ENCODE measurements around the gene PACSIN1.

The PACSIN1 gene

DNA sequence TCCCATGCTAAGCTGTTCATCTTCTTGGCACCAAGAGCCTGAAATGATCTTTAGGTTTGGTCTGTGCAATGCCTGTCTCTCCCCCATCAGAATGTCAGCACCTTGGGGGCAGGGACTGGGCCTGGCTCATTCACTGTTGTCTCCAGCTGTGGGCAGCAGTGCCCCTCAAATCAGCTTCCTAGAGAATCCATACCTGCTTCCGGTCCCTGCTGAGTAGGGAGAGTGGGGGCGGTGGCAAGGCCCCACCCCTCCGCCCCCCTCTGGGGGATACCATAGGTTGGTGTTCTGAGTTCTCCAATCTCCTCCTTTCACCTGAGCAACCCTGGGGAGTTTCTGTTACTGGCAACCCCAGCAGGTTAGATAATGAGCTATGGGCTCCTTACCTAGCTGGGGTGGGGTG is 109.5 kb downstream of the PACSIN1 start:
- DNase-seq (ENCODE audit: insufficient read length, low spot score) (no peak), FAIRE-seq (no peak)

DNA sequence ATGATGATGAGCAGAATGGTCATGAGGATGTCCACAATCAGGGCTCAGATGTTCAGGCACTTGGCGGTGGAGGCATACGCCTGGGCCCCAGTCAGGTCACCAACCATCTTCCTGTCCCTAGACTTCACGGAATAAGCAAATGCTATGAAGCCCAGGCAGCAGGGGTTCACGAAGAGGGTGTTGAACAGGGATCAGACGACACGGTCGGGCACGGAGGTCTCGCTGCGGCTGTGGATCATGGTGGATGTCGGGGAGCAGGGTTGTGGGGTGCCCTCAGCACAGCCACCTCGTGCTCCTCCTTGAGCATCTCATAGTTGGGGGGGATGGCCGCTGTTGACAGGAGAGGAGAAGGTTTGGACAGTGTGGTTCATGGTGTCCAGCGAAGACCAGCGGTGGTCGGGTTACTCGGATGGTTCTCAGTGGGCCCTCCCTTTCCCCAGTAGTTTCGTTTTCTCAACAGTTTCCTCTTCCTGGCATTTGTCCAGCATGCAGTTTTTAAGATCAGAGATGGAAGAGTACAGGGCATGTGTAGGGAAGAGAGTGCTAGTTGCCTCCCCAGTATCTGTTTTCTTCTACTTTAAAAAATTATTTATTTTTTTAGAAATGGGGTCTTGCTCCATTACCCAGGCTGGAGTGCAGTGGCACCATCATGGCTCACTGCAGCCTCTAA is 110.5 kb downstream of the PACSIN1 start:
- no peak for FAIRE-seq

DNA sequence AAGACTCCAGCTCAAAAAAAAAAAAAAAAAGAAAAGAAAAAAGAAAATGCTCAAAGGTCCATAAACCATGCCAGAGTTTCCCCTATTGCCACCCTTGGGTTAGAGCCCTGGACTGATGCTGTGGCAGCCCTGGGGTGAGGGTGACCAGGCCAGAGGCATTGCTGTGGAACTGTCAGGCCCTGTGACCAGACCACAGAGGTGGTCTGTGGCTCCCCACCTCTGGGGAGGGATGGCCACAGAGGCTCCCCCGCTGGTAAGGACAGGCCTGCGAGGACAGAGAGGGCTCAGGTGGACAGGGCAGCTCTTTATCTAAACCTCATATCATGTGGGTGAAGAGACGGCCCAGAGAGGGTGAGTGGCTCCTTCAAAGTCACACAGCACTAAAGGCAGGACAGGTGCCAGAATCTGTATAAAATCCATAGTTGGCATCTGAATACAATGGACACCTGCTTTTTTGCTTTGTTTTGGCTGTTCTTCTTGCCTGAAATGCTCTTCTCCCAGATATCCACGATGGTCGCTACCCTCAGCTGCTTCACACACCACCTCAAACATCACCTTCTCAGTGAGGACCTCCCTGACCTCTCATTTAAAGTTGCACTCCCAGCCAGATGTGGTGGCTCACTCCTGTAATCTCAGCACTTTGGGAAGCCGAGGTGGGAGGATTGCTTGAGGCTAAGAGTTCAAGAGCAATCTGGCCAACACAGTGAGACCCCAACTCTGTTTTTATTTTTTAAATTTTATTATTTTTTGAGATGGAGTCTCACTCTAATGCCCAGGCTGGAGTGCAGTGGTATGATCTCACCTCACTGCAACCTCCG is 112.8 kb downstream of the PACSIN1 start:
- FAIRE-seq, result no peak

More for the DNA sequence above, 110.5 kb downstream of the PACSIN1 start:
- DNase-seq (ENCODE audit: insufficient read length, low spot score), result no peak

DNA sequence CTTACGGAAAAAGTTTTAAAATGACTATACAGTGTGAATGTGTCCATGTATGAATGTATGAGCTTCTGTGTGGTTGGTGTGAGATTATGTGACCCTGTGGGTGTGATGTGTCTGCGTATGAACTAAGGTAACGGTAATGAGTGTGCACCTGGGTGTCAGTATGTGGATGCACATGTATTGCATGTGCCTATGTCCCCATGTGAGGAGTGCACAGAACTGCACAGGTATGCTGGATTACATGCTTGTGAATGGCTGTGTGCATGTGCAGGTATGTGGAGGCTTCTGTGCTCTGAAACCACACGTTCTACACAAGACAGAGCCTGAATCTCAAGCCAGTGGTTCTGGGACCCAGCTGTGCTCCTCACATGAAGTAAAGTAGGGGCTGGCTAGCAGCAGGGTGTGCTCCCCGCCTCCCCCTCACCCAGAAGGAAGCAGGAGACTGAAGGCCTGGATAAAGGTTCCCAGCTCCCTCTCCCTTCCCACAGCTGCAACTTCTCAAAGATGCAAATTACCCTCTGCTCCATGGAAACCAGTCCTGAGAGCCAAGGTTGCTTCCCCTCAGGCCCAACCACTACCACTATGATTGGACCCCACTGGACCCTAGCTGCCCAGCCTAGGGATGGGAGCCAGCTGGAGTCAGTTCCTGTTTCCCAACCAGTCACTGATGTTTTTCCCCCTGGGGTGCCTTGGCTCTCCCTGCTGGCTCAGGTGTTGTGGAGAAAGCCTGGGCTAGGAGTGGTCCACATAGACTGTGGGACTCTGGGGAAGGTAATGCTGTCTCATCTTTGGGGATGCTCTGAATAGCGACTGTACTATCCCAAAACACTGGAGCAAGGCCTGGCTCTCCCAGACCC is 115.1 kb downstream of the PACSIN1 start:
- FAIRE-seq (no peak), DNase-seq (ENCODE audit: insufficient read length, low spot score) (no peak)

More for the DNA sequence above, 112.8 kb downstream of the PACSIN1 start:
- no peak for DNase-seq (ENCODE audit: insufficient read length, low spot score)

GRCh38 chr6:34581561-34581920 is 115.7 kb downstream of the PACSIN1 start:
- FAIRE-seq (no peak), DNase-seq (ENCODE audit: insufficient read length, low spot score) (no peak)

- no peak for DNase-seq (ENCODE audit: insufficient read length, low spot score)
- FAIRE-seq, result no peak
Observed at GRCh38 chr6:34583461-34583860, 117.6 kb downstream of the PACSIN1 start.

- FAIRE-seq (no peak), DNase-seq (ENCODE audit: insufficient read length, low spot score) (no peak)
Observed at GRCh38 chr6:34583861-34584604, 118.2 kb downstream of the PACSIN1 start.

DNA sequence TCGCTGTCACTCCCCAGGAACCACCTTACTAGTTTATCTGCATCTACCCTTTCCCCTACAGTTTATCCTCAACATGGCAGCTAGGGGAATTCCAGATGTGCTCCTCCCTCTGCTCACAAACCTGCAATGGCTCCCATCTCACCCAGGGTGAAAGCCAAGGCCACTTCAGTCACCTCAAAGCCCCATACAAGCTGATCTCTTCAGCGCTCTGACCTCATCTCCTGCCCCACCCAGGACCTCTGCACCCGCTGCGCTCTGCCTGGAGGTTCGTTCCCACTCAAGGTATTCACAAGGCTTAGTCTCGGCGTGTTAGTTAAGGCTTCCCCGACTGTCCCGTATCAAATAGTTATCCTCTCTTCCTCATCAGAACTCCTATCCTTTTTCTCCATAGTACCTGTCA is 118.8 kb downstream of the PACSIN1 start:
- DNase-seq (ENCODE audit: insufficient read length, low spot score) (no peak), FAIRE-seq (no peak)
